ENCODE measurements around the gene CHST8. TPM values are rescaled to one million over a fixed set of nuclear protein-coding genes. Genes with fewer than 3 reads are reported as not detected.

Gene CHST8
- total RNA-seq, 1 donor from 2014 or later: not detected

- peaks cover 6% of the 10 kb centered on the region for H3K27me3 ChIP-seq
- intact Hi-C loops (cut with DNase I): no loop called here
- DNase-seq (ENCODE audit: low spot score in 2 of 2): no peak
- H3K27ac ChIP-seq: no peak overlapping the region
- H3K36me3 ChIP-seq: no peaks in the 10 kb centered on the region
- H3K4me3 ChIP-seq: no peak overlapping the region
- H3K9me3 ChIP-seq: no peaks in the 10 kb centered on the region
- no peak for TF ChIP-seq CTCF (IDR thresholded peaks at IDR 0.05)
- peaks cover 0 to 2% of the 10 kb centered on the region in 2 donors for H3K4me1 ChIP-seq
Measured at GRCh38 chr19:33624586-33624985, 2.8 kb downstream of the CHST8 start.

GRCh38 chr19:33627526-33627925 lies 5.8 kb downstream of the CHST8 start:
- no peak for DNase-seq (ENCODE audit: low spot score in 2 of 2)
- no peaks in the 10 kb centered on the region for H3K4me1 ChIP-seq
- no peaks in the 10 kb centered on the region for H3K36me3 ChIP-seq
- H3K9me3 ChIP-seq: no peaks in the 10 kb centered on the region
- H3K27ac ChIP-seq: no peak overlapping the region
- peaks cover 6% of the 10 kb centered on the region for H3K27me3 ChIP-seq
- TF ChIP-seq CTCF (IDR thresholded peaks at IDR 0.05): no peak
- intact Hi-C loops (cut with DNase I): no loop called here
- no peak overlapping the region for H3K4me3 ChIP-seq

- intact Hi-C loops (cut with DNase I): no loop called here
Measured at GRCh38 chr19:33627962-33628839, 6.4 kb downstream of the CHST8 start.

GRCh38 chr19:33628921-33629825 lies 7.4 kb downstream of the CHST8 start:
- Histone ChIP-seq H3K36me3 (no peaks in the 10 kb centered on the region), H3K27me3 (no peaks in the 10 kb centered on the region), H3K4me1 (no peaks in the 10 kb centered on the region), H3K4me3 (no peak overlapping the region), H3K9me3 (no peaks in the 10 kb centered on the region), H3K27ac (no peak overlapping the region)
- no peak for TF ChIP-seq CTCF (IDR thresholded peaks at IDR 0.05)
- no peak for DNase-seq (ENCODE audit: low spot score in 2 of 2)
- intact Hi-C loops (cut with DNase I): no loop called here

More at GRCh38 chr19:33627962-33628839, 6.4 kb downstream of the CHST8 start:
- DNase-seq (ENCODE audit: low spot score in 2 of 2): no peak
- Histone ChIP-seq H3K27ac (no peak overlapping the region), H3K4me3 (no peak overlapping the region), H3K36me3 (no peaks in the 10 kb centered on the region), H3K27me3 (peaks cover under 1% of the 10 kb centered on the region), H3K9me3 (no peaks in the 10 kb centered on the region), H3K4me1 (no peaks in the 10 kb centered on the region)
- TF ChIP-seq CTCF (IDR thresholded peaks at IDR 0.05): no peak

GRCh38 chr19:33629826-33630375 lies 8.1 kb downstream of the CHST8 start:
- TF ChIP-seq CTCF (IDR thresholded peaks at IDR 0.05): no peak
- intact Hi-C loops (cut with DNase I): no loop called here
- H3K9me3 ChIP-seq: no peaks in the 10 kb centered on the region

More at GRCh38 chr19:33629826-33630375, 8.1 kb downstream of the CHST8 start:
- H3K36me3 ChIP-seq: no peaks in the 10 kb centered on the region
- H3K27ac ChIP-seq: no peak overlapping the region
- no peak for DNase-seq (ENCODE audit: low spot score in 2 of 2)
- H3K4me1 ChIP-seq: no peaks in the 10 kb centered on the region
- H3K27me3 ChIP-seq: no peaks in the 10 kb centered on the region
- no peak overlapping the region for H3K4me3 ChIP-seq
